ENCODE data around the gene ABCC10.

ABCC10 gene

GRCh38 chr6:43435682-43436437, 8.5 kb downstream of the ABCC10 start:
- Histone ChIP-seq H3K9ac (no peak overlapping the region), H3K4me1 (peaks cover 0 to 20% (median 0%) of the 10 kb centered on the region in 10 experiments; a peak in 7 of 20 replicates), H3K4me3 (no peak overlapping the region), H3K9me3 (replicated peaks in 1 of 11) (no peaks in the 10 kb centered on the region), H4K20me1 (peaks cover 0 to 33% (median 7%) of the 10 kb centered on the region in 11 experiments; a peak in 8 of 22 replicates), H3K36me3 (peaks cover 42 to 99% (median 77%) of the 10 kb centered on the region in 11 experiments), H3K27me3 (no peaks in the 10 kb centered on the region), H3K4me2 (peak overlapping the region in 2 of 11 experiments; percentile 1 to 19; a peak in 1 of 22 replicates), H3K27ac (no peak overlapping the region)
- TF ChIP-seq Cebpa-rat (IDR thresholded peaks at IDR 0.05): no peak

- no peaks in the 10 kb centered on the region for H3K27me3 ChIP-seq
- no peaks in the 10 kb centered on the region for H3K9me3 ChIP-seq (replicated peaks in 1 of 11)
- H3K36me3 ChIP-seq: peaks cover 38 to 99% (median 78%) of the 10 kb centered on the region in 11 experiments
- no peak overlapping the region for H3K4me3 ChIP-seq
- H3K27ac ChIP-seq: no peak overlapping the region
- no peak for TF ChIP-seq Cebpa-rat (IDR thresholded peaks at IDR 0.05)
- peak overlapping the region in 2 of 11 experiments; percentile 1 to 19; a peak in 1 of 22 replicates for H3K4me2 ChIP-seq
- peaks cover 0 to 20% (median 0%) of the 10 kb centered on the region in 10 experiments; a peak in 7 of 20 replicates for H3K4me1 ChIP-seq
- H4K20me1 ChIP-seq: peaks cover 0 to 33% (median 7%) of the 10 kb centered on the region in 11 experiments; a peak in 8 of 22 replicates
- H3K9ac ChIP-seq: no peak overlapping the region
These were observed 9.4 kb downstream of the ABCC10 start for GRCh38 chr6:43436577-43437282.

- TF ChIP-seq Cebpa-rat (IDR thresholded peaks at IDR 0.05): no peak
- Histone ChIP-seq H3K27me3 (no peaks in the 10 kb centered on the region), H3K9ac (no peak overlapping the region), H3K27ac (no peak overlapping the region), H3K4me3 (no peak overlapping the region), H3K36me3 (peaks cover 39 to 99% (median 77%) of the 10 kb centered on the region in 11 experiments; a peak in 21 of 22 replicates), H3K9me3 (replicated peaks in 1 of 11) (no peaks in the 10 kb centered on the region), H3K4me2 (no peak overlapping the region), H3K4me1 (peaks cover 0 to 20% (median 1%) of the 10 kb centered on the region in 10 experiments; a peak in 10 of 20 replicates), H4K20me1 (peaks cover 0 to 25% (median 2%) of the 10 kb centered on the region in 11 experiments; a peak in 7 of 22 replicates)
These were observed 10.4 kb downstream of the ABCC10 start for GRCh38 chr6:43437700-43438099.

- peaks cover 39 to 93% (median 73%) of the 10 kb centered on the region in 11 experiments for H3K36me3 ChIP-seq
- H3K27me3 ChIP-seq: no peaks in the 10 kb centered on the region
- H3K9me3 ChIP-seq (replicated peaks in 1 of 11): no peaks in the 10 kb centered on the region
- H3K27ac ChIP-seq: no peak overlapping the region
- no peak for TF ChIP-seq Cebpa-rat (IDR thresholded peaks at IDR 0.05)
- H3K4me1 ChIP-seq: peaks cover 22 to 40% (median 36%) of the 10 kb centered on the region in 10 experiments
- peak overlapping the region in 1 of 11 experiments; percentile 59; a peak in 1 of 22 replicates for H3K4me2 ChIP-seq
- peak overlapping the region in 1 of 11 experiments; percentile 44; a peak in 3 of 22 replicates for H3K9ac ChIP-seq
- peaks cover 0 to 35% (median 7%) of the 10 kb centered on the region in 11 experiments; a peak in 8 of 22 replicates for H4K20me1 ChIP-seq
- H3K4me3 ChIP-seq: no peak overlapping the region
These were observed 15.6 kb downstream of the ABCC10 start for GRCh38 chr6:43442935-43443334.

- Histone ChIP-seq H3K27ac (peak overlapping the region in 4 of 11 experiments; percentile 19 to 55 (median 30); a peak in 6 of 22 replicates), H3K9ac (peak overlapping the region in 9 of 11 experiments; percentile 21 to 59 (median 43); a peak in 13 of 22 replicates), H3K36me3 (peaks cover 40 to 93% (median 75%) of the 10 kb centered on the region in 11 experiments), H3K9me3 (replicated peaks in 1 of 11) (no peaks in the 10 kb centered on the region), H3K27me3 (no peaks in the 10 kb centered on the region), H3K4me3 (peak overlapping the region in 1 of 10 experiments; percentile 21; a peak in 1 of 20 replicates), H3K4me2 (peak overlapping the region; percentile 47 to 95 (median 79)), H4K20me1 (peaks cover 0 to 36% (median 7%) of the 10 kb centered on the region in 11 experiments; a peak in 8 of 22 replicates), H3K4me1 (peaks cover 22 to 40% (median 36%) of the 10 kb centered on the region in 10 experiments)
- no peak for TF ChIP-seq Cebpa-rat (IDR thresholded peaks at IDR 0.05)
These were observed 16.7 kb downstream of the ABCC10 start for GRCh38 chr6:43444036-43444435.

DNA sequence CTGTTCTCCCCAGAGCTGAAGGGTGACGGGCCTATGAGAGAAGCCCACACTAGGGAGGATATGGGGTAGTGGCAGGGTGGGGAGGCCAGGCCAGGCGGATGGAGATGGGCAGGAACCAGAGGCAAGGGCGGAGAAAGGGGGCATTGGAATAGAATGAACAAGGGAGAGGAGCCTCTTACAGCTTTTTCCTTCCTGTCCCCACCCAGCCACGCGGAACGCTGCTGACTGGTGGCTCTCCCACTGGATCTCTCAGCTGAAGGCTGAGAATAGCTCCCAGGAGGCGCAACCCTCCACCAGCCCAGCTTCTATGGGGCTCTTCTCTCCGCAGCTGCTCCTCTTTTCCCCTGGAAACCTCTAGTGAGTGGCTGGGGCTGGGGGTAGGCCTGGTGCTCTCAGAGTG, 17.2 kb downstream of the ABCC10 start:
- Histone ChIP-seq H3K9ac (peak overlapping the region; percentile 19 to 59 (median 36); a peak in 19 of 22 replicates), H3K4me2 (peak overlapping the region; percentile 47 to 95 (median 79)), H4K20me1 (peaks cover 0 to 36% (median 7%) of the 10 kb centered on the region in 11 experiments; a peak in 8 of 22 replicates), H3K4me3 (peak overlapping the region in 3 of 10 experiments; percentile 21 to 46 (median 34); a peak in 4 of 20 replicates), H3K27ac (peak overlapping the region in 9 of 11 experiments; percentile 1 to 59 (median 37); a peak in 14 of 22 replicates), H3K4me1 (peaks cover 22 to 40% (median 36%) of the 10 kb centered on the region in 10 experiments), H3K9me3 (replicated peaks in 1 of 11) (no peaks in the 10 kb centered on the region), H3K27me3 (no peaks in the 10 kb centered on the region), H3K36me3 (peaks cover 46 to 93% (median 76%) of the 10 kb centered on the region in 11 experiments)
- no peak for TF ChIP-seq Cebpa-rat (IDR thresholded peaks at IDR 0.05)

DNA sequence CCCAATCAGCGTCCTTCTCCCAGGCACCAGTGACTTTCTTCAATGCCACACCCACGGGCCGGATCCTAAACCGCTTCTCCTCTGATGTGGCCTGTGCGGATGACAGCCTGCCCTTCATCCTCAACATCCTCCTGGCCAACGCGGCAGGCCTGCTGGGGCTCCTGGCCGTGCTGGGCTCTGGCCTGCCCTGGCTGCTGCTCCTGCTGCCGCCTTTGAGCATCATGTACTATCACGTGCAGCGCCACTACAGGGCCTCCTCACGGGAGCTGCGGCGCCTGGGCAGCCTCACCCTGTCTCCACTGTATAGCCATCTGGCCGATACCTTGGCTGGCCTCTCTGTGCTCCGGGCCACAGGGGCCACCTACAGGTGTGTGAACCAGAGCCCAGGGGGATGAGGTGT, 18.2 kb downstream of the ABCC10 start:
- no peak for TF ChIP-seq Cebpa-rat (IDR thresholded peaks at IDR 0.05)
- no peak overlapping the region; a peak in 1 of 20 replicates for H3K4me3 ChIP-seq
- H3K27me3 ChIP-seq: no peaks in the 10 kb centered on the region
- peaks cover 0 to 43% (median 7%) of the 10 kb centered on the region in 11 experiments; a peak in 8 of 22 replicates for H4K20me1 ChIP-seq
- H3K9me3 ChIP-seq (replicated peaks in 1 of 11): no peaks in the 10 kb centered on the region
- peak overlapping the region in 2 of 11 experiments; percentile 33 to 50; a peak in 2 of 22 replicates for H3K9ac ChIP-seq
- H3K4me1 ChIP-seq: peaks cover 22 to 40% (median 36%) of the 10 kb centered on the region in 10 experiments
- peak overlapping the region; percentile 47 to 95 (median 79); a peak in 21 of 22 replicates for H3K4me2 ChIP-seq
- peak overlapping the region in 1 of 11 experiments; percentile 22; a peak in 1 of 22 replicates for H3K27ac ChIP-seq
- H3K36me3 ChIP-seq: peaks cover 48 to 93% (median 78%) of the 10 kb centered on the region in 11 experiments

DNA sequence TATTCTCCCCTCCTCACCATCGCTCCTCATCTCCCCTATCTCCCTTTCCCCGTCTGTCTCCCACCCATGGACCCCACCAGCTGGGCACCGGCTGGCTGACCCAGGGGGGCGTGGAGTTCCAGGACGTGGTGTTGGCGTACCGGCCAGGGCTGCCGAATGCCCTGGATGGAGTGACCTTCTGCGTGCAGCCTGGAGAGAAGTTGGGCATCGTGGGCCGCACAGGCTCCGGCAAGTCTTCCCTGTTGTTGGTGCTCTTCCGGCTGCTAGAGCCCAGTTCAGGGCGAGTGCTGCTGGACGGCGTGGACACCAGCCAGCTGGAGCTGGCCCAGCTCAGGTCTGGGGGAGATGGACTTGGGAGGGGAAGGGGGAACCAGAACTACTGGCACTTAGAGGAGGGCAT, 20.3 kb downstream of the ABCC10 start:
- H3K4me1 ChIP-seq: peaks cover 22 to 39% (median 36%) of the 10 kb centered on the region in 10 experiments
- H3K36me3 ChIP-seq: peaks cover 48 to 94% (median 78%) of the 10 kb centered on the region in 11 experiments
- H3K4me2 ChIP-seq: no peak overlapping the region
- TF ChIP-seq Cebpa-rat (IDR thresholded peaks at IDR 0.05): no peak
- H3K9ac ChIP-seq: no peak overlapping the region
- H3K27ac ChIP-seq: no peak overlapping the region
- H3K9me3 ChIP-seq (replicated peaks in 1 of 11): no peaks in the 10 kb centered on the region
- H3K27me3 ChIP-seq: no peaks in the 10 kb centered on the region
- no peak overlapping the region for H3K4me3 ChIP-seq
- peaks cover 0 to 50% (median 7%) of the 10 kb centered on the region in 11 experiments; a peak in 8 of 22 replicates for H4K20me1 ChIP-seq
